Measurements from ENCODE around the gene OR10AD1. TPM values are rescaled to one million over a fixed set of nuclear protein-coding genes. Genes with fewer than 3 reads are reported as not detected.

OR10AD1 gene
- polyA plus RNA-seq, 1 of the 3 experiments (the other 2 are of a cell fraction) = not detected

GRCh38 chr12:48169011-48169410 is 34.1 kb downstream of the OR10AD1 start:
- CTCF ChIA-PET = interaction anchor here (1.2 to 2.7 kb wide), 3 partner anchors 9 to 55 kb away, joined by 3 to 11 read pairs (median 5); no protein-coding TSS in a partner anchor
- POLR2A ChIA-PET = no interaction called here

More at GRCh38 chr12:48169011-48169410, 34.1 kb downstream of the OR10AD1 start:
- no peak overlapping the region for H3K4me3 ChIP-seq (ENCODE audit: low read depth in 2 of 2, low read length in 1 of 2)
- no peaks in the 10 kb centered on the region for H4K20me1 ChIP-seq (ENCODE audit: insufficient read depth)
- H3K4me2 ChIP-seq = no peak overlapping the region
- H3K9ac ChIP-seq = no peak overlapping the region
- DNase-seq = no peak
- no peaks in the 10 kb centered on the region for H3K79me2 ChIP-seq (ENCODE audit: insufficient read depth)
- H3K9me2 ChIP-seq = no peaks in the 10 kb centered on the region
- H3K4me1 ChIP-seq (ENCODE audit: control insufficient read depth in 1 of 2, insufficient read depth in 2 of 2, low read depth in 1 of 2, low read length in 1 of 2) = no peaks in the 10 kb centered on the region
- H2AFZ ChIP-seq (ENCODE audit: low read depth) = no peak overlapping the region
- H3K36me3 ChIP-seq (replicated peaks in 1 of 2; ENCODE audit: control insufficient read depth in 1 of 2, insufficient read depth in 2 of 2, low read length in 1 of 2) = no peaks in the 10 kb centered on the region
- H3F3A ChIP-seq (replicated peaks; ENCODE audit: insufficient read depth) = no peaks in the 10 kb centered on the region
- no peak for TF ChIP-seq EZH2phosphoT487 (IDR thresholded peaks at IDR 0.05; ENCODE audit: borderline replicate concordance, low read depth)
- no peak for TF ChIP-seq TCF12 (IDR thresholded peaks at IDR 0.05)
- TF ChIP-seq MAX (IDR thresholded peaks at IDR 0.05; ENCODE audit: low read depth) = no peak
- TF ChIP-seq EP300 (IDR thresholded peaks at IDR 0.05; ENCODE audit: borderline replicate concordance in 1 of 2, low read depth in 1 of 2, low read length in 1 of 2) = no peak
- TF ChIP-seq ZBTB33 (IDR thresholded peaks at IDR 0.05; ENCODE audit: borderline replicate concordance, low read depth) = no peak
- TF ChIP-seq NFIC (IDR thresholded peaks at IDR 0.05; ENCODE audit: borderline replicate concordance) = no peak
- TF ChIP-seq JUND (IDR thresholded peaks at IDR 0.05) = no peak
- TF ChIP-seq GABPA (IDR thresholded peaks at IDR 0.05; ENCODE audit: low read depth) = no peak
- no peak for TF ChIP-seq USF2 (IDR thresholded peaks at IDR 0.05; ENCODE audit: borderline replicate concordance, low read depth, low read length)
- TF ChIP-seq YY1 (IDR thresholded peaks at IDR 0.05; ENCODE audit: low read depth) = no peak
- TF ChIP-seq GATA2 (CRISPR knock-in tag; IDR thresholded peaks at IDR 0.05) = no peak
- no peak for TF ChIP-seq FOSL2 (IDR thresholded peaks at IDR 0.05; ENCODE audit: borderline replicate concordance, low read depth)
- no peak for TF ChIP-seq SMC3 (IDR thresholded peaks at IDR 0.05; ENCODE audit: low read depth, low read length)
- no peak for TF ChIP-seq SIN3A (IDR thresholded peaks at IDR 0.05; ENCODE audit: borderline replicate concordance, low read depth, low read length)
- no peak for TF ChIP-seq NRF1 (IDR thresholded peaks at IDR 0.05; ENCODE audit: low read depth, low read length)
- no peaks in the 10 kb centered on the region for H3K9me3 ChIP-seq
- no peaks in the 10 kb centered on the region for H3K27me3 ChIP-seq (ENCODE audit: insufficient read depth)
- H3K27ac ChIP-seq (ENCODE audit: low read depth in 2 of 2, low read length in 1 of 2) = no peak overlapping the region
- WGBS (ENCODE audit: low lambda C conversion rate) = 79% methylated on average over 19 of the region's 19 CpGs

All from SK-N-SH (cell line).